Prostate gland (tissue), 2 donors: ENCODE data around the gene LIME1.

ENCODE experiments used
- CTCF ChIP-seq, 4 experiments: fragments of 200-600 bp in 2 of 4; fragments of 450-650 bp in 2 of 4; sonication (generic) in 2 of 4; IDR thresholded peaks; 1 replicate in 3 of 4; 2 replicates in 1 of 4; pipeline ENCODE4 v1.5.1; 2016 to 2019; ENCODE audit warnings: antibody characterized with exemption in 4 of 4, mild to moderate bottlenecking in 2 of 4, moderate library complexity in 2 of 4
- POLR2A ChIP-seq: fragments of 450-650 bp; IDR thresholded peaks from one replicate; pipeline ENCODE4 v1.6.1; 2016; ENCODE audit warnings: antibody characterized with exemption, mild to moderate bottlenecking

DNA sequence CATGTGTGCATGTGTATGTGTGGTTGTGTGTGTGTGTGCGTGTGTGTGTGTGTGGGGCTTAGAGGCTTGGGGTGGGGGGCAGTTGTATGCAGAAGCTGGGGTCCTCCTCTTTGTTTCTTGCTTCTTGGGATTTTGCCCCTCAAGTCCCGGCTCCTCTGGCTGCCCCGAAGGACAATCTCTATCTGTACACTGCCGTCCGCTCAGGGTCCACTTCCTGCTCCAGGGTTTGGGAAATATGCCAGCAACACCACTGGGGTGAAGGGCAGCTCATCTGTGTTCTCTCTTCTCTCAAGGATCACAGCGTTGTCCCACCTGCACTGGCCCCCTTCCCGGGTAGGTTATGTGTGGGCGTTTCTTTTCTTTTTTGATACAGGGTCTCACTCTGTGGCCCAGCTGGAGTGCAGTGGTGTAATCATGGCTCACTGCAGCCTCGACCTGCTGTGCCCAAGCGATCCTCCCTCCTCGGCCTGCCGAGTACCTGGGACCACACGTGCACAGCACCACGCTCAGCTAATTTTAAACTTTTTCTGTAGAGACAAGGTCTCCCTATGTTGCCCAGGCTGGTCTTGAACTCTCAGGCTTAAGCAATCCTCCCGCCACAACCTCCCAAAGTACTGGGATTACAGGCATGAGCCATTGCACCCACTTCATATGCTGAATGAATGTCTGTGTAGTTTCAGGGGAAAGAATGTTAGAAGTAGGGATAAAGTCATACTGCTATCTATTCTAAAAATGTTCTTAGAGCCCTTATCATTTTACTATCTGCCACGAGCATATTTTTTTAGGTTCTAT lies 28.8 kb downstream of the LIME1 start:
- TF ChIP-seq POLR2A (no peak), CTCF (IDR thresholded peaks at IDR 0.05) (no peak)
